Stimulated activated CD8-positive, alpha-beta memory T cell treated with anti-CD3 and anti-CD28 coated beads, Interleukin-7, amount 100 ng/mL, for 1 hour (primary cell): ENCODE results near the gene THADA.

Source experiments
- DNase-seq, 2 donors: peaks; one replicate each; pipeline ENCODE4 v3.0.0-alpha.2; 2020; ENCODE audit warnings: low read depth in 2 of 2

The THADA gene

GRCh38 chr2:43210467-43211303 lies 385.2 kb downstream of the THADA start:
- DNase-seq = no peak

DNA sequence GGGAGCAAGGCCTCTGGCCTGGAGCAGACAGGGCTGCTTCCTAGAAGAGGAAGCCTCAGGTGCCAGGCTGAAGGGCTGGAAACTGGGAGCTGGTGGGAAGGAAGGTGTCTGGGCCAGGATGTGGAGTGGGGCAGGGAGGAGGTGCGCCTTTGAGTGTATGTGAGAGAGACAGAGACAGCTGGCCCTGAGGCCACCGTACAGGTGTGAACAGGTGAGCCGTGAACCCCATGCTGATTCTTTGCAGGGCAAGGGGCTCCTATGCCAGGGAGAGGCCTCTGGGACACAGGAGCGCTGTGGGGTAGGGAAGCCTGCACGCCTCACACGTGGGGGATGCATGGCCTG lies 385.7 kb downstream of the THADA start:
- no peak for DNase-seq

GRCh38 chr2:43209204-43209717 lies 386.6 kb downstream of the THADA start:
- no peak for DNase-seq

DNA sequence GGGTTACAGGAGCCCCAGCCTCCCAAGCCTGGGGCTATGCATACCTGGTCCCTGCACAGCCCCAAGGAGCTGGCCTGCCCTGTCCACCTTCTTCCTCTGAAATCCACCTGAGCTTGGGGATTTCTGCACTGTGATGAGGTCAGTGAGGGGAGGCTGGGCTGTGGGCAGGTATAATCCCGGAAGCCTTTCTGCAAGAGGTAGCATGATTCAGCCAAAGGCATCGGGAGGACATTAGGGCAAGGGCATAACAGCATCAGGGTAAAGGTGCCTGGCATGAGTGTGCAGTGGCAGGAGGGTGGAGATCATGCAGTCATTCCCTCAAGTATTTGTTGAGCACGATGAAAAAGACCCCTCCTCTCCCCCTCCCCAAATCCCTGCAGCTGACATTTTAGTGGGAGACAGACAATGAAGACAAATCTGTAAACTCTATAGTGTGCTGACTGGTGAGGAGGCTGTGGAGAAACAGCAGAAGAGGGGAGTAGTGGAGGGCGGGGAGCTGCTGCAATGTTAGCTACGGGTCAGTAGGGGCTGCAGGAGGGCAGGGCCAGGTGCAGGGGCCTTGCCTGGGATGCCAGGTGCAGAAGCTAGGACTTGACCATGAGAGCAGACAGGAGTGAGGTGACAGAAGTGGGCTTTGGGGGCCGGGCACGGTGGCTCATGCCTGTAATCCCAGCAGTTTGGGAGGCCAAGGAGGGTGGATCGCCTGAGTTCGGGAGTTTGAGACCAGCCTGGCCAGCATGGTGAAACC lies 388.1 kb downstream of the THADA start:
- no peak for DNase-seq

- no peak for DNase-seq
These were observed 389.2 kb downstream of the THADA start for GRCh38 chr2:43206602-43207001.

DNA sequence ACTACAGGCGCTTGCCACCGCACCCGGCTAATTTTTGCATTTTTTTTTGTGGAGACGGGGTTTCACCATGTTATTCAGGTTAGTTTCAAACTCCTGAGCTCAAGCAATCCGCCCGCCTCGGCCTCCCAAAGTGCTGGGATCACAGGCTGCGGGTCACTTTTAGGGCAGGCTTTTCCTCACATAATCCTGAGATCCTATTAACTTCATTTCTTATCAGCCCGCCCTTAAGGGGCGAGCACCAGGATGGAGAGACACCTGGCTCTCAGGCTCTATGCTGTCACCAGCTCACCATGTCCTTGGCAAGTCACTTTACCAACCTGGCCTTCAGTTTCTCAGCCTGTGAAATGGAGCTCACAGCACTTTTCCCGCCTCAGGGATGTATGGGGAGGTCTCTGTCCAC lies 392.5 kb downstream of the THADA start:
- DNase-seq = no peak

- no peak for DNase-seq
These were observed 393.5 kb downstream of the THADA start for GRCh38 chr2:43202289-43202688.

DNA sequence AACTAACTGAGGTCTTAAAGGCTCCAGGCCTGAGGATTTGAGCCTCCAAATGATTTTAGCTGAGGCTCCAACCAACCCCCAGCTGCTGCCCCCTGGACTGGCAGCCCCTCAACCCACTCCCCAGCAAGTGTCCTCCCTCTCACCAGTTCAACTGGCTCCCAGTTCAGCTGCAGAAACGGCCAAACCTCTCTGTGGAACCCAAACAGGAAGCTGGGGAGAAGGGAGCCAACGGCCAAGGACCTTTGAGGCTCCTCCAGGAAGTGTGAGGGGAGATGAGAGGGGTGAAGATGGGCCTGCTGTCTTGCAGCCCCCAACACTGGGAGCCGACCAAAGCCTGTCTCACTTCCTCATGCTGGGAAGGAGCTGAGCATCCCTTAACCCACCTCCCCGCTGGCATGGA lies 394.3 kb downstream of the THADA start:
- no peak for DNase-seq

DNA sequence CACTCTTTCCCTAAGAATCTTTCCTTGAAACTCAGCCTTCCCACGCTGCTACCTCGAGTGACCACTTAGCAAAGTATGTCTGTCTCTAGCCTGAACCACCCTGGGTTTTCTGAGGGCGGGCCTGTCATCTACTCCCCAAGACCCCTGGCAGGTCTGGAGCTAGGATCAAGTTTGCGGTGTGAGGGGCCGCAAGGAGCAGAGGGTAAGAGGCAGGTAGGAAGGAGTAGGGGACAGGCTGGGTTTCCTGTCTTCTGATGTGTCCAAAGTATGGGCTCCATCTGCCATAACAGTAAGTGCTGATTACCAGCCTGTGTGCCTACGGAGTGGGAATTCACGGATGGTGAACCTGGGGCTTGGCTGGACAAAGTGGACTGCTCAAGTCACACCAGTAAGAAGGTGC lies 394.8 kb downstream of the THADA start:
- DNase-seq = no peak

DNA sequence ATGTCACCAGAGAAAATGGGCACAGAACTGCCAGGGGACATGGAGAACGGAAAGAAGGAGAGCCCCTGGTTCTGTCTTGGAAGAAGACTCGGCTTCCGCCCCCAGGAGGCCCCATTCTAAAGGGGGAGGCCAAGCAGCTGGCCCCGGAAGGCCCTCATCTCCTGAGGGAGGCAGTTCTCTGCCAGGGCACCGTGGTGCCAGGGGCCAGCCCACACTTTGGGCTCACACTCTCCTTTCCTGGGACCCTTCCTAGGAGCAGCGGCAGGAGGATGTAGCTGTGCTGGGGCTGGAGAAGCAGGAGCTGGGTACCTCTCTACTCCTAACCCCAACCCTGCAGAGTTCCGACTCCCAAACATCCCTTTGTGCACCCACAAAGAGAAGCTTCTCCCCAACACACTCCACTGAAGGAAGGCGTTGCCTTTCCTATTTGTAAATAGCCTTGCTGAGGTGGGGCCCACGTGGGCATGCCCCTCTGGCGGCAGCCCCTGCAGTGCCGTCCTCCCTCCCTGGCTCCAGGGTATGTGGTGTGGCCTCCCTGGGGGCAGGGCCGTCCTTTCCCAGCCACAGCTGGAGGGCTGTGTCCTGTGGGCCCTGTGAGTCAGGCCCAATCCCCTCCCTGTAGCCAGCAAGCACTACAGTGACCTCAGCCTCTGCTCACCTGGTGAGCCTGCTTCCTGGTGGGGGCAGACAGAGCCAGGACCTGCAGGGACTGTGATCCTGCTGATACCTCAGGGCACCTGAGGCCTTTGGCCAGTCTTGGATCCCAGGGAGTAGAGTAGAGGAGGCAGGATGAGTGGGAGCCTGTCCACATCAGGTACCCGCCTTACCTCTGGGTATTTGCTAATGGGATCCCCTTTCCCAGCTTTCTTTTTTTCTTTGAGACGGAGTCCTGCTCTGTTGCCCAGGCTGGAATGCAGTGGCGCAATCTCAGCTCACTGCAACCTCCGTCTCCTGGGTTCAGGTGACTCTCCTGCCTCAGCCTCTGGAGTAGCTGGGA lies 396.0 kb downstream of the THADA start:
- DNase-seq = no peak

DNA sequence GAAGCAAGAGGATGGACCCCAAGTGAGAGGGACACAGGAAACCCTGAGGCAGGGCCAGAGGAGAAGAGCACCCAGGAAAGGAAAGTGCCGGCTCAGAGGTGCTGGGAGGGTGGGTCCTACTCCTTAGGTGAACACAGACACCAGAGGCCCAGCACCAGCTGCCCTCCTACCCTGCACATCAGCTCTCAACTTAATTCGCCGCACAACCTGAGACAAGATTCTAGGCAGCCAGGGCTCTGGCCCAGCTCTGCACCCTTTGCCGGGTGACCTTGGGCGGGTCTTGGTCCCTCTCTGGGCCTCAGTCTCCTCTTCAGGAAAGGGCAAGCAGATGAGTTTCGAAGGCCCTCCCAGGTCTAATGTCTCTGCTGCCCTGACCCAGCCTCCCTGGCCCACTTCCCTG lies 397.6 kb downstream of the THADA start:
- DNase-seq = no peak

DNA sequence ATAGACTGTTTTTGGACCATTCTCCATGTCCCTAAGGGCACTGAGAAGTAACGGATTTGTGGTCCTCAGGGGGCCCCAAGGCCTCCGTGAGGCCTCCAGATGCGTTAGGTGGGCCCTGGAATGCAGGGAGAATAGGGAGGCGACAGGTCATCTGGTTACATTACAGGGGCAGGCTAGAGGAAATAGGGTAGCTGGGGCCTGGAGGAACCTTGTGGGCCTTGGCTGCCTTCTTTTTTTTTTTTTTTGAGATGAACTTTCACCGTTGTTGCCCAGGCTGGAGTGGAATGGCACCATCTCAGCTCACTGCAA lies 398.3 kb downstream of the THADA start:
- DNase-seq = no peak

DNA sequence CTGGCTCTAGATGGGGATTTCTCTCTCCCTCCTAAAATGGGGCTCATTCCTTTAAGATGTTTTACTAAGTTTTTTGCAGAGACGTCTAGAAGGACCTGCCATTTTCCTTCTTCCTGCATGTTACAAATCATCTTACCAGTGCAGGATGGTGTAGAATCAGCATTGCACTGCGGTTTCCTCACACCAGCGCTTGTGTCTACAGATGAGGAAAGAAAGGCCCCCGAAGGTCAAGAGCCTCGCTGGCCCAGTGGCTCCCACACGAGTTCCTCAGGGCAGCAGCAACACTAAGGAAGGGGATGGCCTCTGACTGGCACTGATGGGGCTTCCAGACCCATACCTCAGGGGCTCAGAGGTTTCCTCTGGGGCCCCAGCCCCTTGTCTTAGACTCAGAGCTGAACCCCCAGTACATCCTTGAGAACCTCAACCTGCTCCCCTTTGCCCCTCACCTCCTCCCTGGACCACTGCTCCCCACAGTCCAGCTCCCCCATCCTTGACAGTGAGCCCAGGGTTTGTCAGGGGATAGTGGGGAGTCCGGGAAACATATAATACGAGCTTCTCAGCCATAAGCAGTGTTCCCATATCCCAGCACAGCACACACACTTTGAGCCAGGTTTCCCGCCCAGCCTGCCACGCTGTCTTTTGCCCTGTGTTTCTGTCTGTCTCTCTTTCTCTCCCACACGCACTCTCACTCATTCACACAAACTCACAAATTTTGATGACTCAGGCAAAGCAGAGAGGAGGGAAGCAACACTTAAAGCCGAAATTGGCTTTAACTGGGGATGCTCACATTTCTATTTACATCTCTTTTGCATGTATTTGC lies 398.9 kb downstream of the THADA start:
- no peak for DNase-seq

DNA sequence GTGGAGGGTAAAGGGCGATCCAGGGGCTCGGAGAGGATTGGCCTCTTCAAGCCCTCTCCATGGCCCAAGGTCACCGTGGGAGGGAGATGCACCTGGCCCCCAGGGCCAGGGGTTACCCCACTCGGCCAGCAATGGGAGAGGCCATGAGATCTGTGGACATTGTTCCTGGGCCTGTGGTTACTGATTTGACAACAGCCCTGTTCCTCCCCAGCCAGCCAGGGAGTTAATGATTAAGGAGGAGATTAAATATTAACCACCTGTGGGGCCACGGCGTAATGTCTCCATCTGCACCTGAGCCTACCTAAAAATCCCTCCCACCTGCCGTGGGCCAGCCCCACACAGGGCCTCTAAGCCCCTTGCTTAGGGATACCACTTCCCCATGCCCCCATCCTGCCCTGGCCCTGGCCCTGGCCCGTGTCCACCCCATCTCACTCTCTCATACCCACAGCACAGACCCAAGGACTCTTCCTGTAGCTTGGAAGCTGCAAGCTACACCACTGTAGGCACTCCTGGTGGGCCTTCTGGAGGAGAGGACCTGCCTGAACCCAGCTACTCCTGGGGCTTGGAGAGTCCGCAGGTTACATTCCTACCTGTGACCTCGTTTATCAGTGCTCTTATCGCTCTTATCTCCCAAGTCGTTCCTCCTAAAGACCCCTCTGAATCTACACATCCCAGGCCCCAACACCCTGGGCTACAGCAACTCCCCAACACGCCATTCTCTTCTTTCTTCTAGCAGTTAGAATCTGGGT lies 401.5 kb downstream of the THADA start:
- no peak for DNase-seq

- no peak for DNase-seq
These were observed 402.2 kb downstream of the THADA start for GRCh38 chr2:43193652-43194120.

GRCh38 chr2:43192744-43193651 lies 402.8 kb downstream of the THADA start:
- no peak for DNase-seq

- DNase-seq = no peak
These were observed 403.8 kb downstream of the THADA start for GRCh38 chr2:43191947-43192516.

DNA sequence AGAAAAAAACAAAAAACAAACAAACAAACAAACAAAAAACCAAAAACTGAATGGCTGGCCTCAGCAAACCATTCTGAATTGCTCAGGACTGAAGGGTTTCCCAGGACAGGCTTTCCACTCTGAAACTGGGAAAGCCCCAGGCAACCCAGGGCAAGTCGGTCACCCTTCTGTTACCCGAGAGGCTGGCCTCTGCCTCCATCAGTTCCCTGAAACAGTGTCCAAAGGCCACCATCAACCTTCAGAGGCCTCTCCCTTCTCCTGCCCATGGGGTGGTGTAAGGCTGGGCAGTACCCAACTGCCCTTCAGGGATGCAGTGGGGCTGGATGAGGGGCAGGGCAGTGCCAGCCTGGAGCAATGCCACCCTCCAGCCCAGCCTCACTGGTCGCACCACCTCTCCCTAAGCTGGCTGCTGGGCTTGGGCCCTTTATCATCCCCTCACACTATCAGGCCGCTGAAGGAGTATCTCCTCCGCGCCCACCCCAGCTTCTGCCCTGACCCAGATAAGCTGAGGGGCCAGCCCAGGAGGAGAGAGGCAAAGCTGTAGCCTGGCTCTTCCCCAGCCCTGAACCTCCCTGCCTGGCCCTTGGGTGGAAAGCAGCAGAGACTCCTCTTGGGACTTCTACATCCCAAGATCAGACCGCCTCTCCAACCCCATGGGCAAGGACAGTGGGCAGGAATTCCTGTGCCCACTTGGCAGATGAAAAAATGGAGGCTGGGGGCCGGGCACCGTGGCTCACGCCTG lies 405.4 kb downstream of the THADA start:
- no peak for DNase-seq
